GM12873 (cell line): ENCODE results near the gene TWF1.

Experiments used
- CTCF ChIP-seq: IDR thresholded peaks from 2 replicates; pipeline ENCODE4 v1.5.1; 2012; ENCODE audit warnings: low read depth, mild to moderate bottlenecking, moderate library complexity, low read length, control low read depth; ENCODE audit not compliant: insufficient read depth; ENCODE audit errors: missing control alignments

TWF1 gene

GRCh38 chr12:43750814-43751213, 55.3 kb downstream of the TWF1 start:
- TF ChIP-seq CTCF, result no peak

GRCh38 chr12:43749016-43749415, 57.1 kb downstream of the TWF1 start:
- TF ChIP-seq CTCF, result no peak

- TF ChIP-seq CTCF, result no peak
Observed at GRCh38 chr12:43744826-43745225, 61.3 kb downstream of the TWF1 start.
